Prostate gland (tissue), 2 donors: Measurements from ENCODE around the gene C19orf85.

Experiments
- POLR2A ChIP-seq: fragments of 450-650 bp; IDR thresholded peaks from one replicate; pipeline ENCODE4 v1.6.1; 2016; ENCODE audit warnings: antibody characterized with exemption, mild to moderate bottlenecking
- POLR2AphosphoS5 ChIP-seq: sonication (generic); formaldehyde crosslinking; IDR thresholded peaks from one replicate; pipeline ENCODE4 v1.6.1; 2017; ENCODE audit warnings: antibody characterized with exemption
- TF ChIP-seq, protein P1 (sequence below), 4 experiments: fragments of 200-600 bp in 2 of 4; fragments of 450-650 bp in 2 of 4; sonication (generic) in 2 of 4; IDR thresholded peaks; 1 replicate in 3 of 4; 2 replicates in 1 of 4; pipeline ENCODE4 v1.5.1; 2016 to 2019; ENCODE audit warnings: antibody characterized with exemption in 4 of 4, mild to moderate bottlenecking in 2 of 4, moderate library complexity in 2 of 4

DNA sequence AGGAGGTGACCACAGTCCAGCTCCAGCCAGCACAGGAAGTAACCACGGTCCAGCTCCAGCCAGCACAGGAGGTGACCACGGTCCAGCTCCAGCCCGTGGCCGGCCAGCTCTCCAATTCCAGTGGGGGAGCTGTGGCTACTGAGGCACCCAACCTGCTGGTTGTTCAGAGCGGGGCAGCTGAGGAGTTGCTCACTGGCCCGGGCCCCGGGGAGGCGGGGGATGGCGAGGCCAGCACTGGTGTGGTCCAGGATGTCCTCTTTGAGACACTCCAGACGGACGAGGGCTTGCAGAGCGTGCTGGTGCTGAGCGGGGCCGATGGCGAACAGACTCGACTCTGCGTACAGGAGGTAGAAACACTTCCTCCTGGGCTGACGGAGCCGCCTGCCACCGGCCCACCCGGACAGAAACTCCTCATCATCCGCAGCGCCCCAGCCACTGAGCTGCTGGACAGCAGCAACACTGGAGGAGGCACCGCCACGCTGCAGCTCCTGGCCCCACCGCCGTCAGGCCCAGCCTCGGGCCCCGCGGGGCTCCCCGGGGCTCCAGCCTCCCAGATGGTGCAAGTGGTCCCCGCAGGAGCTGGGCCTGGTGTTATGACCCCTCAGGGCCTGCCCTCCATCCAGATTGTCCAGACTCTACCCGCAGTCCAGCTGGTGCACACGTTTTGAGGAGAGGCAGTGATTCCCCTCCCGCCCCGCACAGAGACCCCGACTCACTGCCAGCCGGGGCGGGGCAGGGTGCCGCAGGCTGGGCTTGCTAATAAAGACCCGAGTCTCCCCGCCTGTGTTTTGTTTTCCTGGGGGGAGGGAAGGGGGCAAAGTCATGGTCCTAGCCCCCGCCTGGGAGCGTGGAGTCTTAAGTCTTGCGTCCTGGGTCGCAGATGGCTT lies 19.4 kb upstream of the C19orf85 start:
- TF ChIP-seq POLR2A = no peak
- no peak for TF ChIP-seq POLR2AphosphoS5
- TF ChIP-seq, protein P1, sequence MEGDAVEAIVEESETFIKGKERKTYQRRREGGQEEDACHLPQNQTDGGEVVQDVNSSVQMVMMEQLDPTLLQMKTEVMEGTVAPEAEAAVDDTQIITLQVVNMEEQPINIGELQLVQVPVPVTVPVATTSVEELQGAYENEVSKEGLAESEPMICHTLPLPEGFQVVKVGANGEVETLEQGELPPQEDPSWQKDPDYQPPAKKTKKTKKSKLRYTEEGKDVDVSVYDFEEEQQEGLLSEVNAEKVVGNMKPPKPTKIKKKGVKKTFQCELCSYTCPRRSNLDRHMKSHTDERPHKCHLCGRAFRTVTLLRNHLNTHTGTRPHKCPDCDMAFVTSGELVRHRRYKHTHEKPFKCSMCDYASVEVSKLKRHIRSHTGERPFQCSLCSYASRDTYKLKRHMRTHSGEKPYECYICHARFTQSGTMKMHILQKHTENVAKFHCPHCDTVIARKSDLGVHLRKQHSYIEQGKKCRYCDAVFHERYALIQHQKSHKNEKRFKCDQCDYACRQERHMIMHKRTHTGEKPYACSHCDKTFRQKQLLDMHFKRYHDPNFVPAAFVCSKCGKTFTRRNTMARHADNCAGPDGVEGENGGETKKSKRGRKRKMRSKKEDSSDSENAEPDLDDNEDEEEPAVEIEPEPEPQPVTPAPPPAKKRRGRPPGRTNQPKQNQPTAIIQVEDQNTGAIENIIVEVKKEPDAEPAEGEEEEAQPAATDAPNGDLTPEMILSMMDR (IDR thresholded peaks at IDR 0.05) = no peak
